ENCODE measurements around the gene SNX27. TPM values are rescaled to one million over a fixed set of nuclear protein-coding genes. Genes with fewer than 3 reads are reported as not detected.

Gene SNX27
- total RNA-seq, 3 donors from 2014 or later (not counting 1 experiment from before 2014, with no cell fraction given), result 17.8 to 25.0 (median 23.7) TPM

DNA sequence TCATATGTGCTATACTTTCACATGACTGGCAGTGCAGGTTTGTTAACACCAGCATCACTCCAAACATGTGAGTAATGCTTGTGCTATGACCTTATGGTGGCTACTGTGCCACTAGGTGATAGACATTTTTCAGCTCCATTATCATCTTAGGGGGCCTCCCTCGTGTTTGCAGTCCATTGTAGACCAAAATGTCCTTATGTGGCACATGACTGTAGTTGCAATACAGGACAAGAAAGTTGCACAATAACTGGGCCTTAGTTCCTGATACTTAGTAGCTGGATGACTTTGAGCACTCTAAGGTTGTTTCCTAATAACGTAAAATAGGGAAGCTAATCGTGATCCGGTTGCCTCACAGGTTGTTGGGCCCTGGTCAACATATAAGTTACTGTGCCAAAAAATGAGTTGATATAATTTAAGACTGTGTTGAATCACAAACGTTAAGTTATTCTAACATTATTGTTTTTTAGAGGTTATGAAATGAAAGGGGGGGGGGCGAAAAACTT is 511 bp upstream of the SNX27 start:
- peak overlapping the region; percentile 9 for H3K27ac ChIP-seq (ENCODE audit: low read length)

GRCh38 chr1:151612501-151613281 is 841 bp downstream of the SNX27 start:
- WGBS (ENCODE audit: insufficient coverage), result 3% methylated on average over 44 of the region's 44 CpGs
- H3K27ac Mint-ChIP-seq, result peak overlapping the region; percentile 76 to 91
- peak overlapping the region; percentile 47 for H3K4me3 ChIP-seq (ENCODE audit: low read length)
- no peaks in the 10 kb centered on the region for H3K9me3 ChIP-seq (ENCODE audit: control insufficient read depth, insufficient read depth, low read length)
- TF ChIP-seq CTCF (IDR thresholded peaks at IDR 0.05), result no peak
- no peaks in the 10 kb centered on the region for H3K27me3 ChIP-seq (ENCODE audit: control insufficient read depth, insufficient read depth, low read length)
- H3K27me3 Mint-ChIP-seq (ENCODE audit: low read depth in 2 of 2), result peaks cover 7% of the 10 kb centered on the region in 2 donors
- H3K36me3 Mint-ChIP-seq, result no peaks in the 10 kb centered on the region
- H3K9me3 Mint-ChIP-seq, result no peaks in the 10 kb centered on the region
- H3K36me3 ChIP-seq (ENCODE audit: control insufficient read depth, insufficient read depth, low read length), result peaks cover 5% of the 10 kb centered on the region
- peak overlapping the region; percentile 96 for H3K4me3 Mint-ChIP-seq
- intact Hi-C loops (cut with micrococcal nuclease), result no loop called here
- peak in 1 of 3 donors; percentile 10 for ATAC-seq
- H3K4me1 ChIP-seq (ENCODE audit: control insufficient read depth, insufficient read depth, low read length), result peaks cover 12% of the 10 kb centered on the region
- H3K27ac ChIP-seq (ENCODE audit: low read length), result no peak overlapping the region
- H3K4me1 Mint-ChIP-seq, result peaks cover 24 to 25% of the 10 kb centered on the region in 2 donors
- peak in 1 of 2 donors; percentile 54 for DNase-seq

More for the DNA sequence above, 511 bp upstream of the SNX27 start:
- Mint-ChIP-seq H3K9me3 (no peaks in the 10 kb centered on the region), H3K36me3 (no peaks in the 10 kb centered on the region), H3K4me3 (peak overlapping the region; percentile 96), H3K27me3 (ENCODE audit: low read depth in 2 of 2) (peaks cover 7 to 14% of the 10 kb centered on the region in 2 donors), H3K27ac (peak overlapping the region; percentile 71 to 91), H3K4me1 (peaks cover 24 to 25% of the 10 kb centered on the region in 2 donors)
- Histone ChIP-seq H3K4me3 (ENCODE audit: low read length) (no peak overlapping the region), H3K4me1 (ENCODE audit: control insufficient read depth, insufficient read depth, low read length) (peaks cover 12% of the 10 kb centered on the region), H3K36me3 (ENCODE audit: control insufficient read depth, insufficient read depth, low read length) (peaks cover 5% of the 10 kb centered on the region), H3K27me3 (ENCODE audit: control insufficient read depth, insufficient read depth, low read length) (no peaks in the 10 kb centered on the region), H3K9me3 (ENCODE audit: control insufficient read depth, insufficient read depth, low read length) (no peaks in the 10 kb centered on the region)
- DNase-seq (peak in 1 of 2 donors; percentile 32), ATAC-seq (peak in 1 of 3 donors; percentile 50)
- no peak for TF ChIP-seq CTCF (IDR thresholded peaks at IDR 0.05)
- WGBS (ENCODE audit: insufficient coverage), result 18% methylated on average over 5 of the region's 6 CpGs
- intact Hi-C loops (cut with micrococcal nuclease), result no loop called here

GRCh38 chr1:151613282-151613780 is 1.5 kb downstream of the SNX27 start:
- Histone ChIP-seq H3K9me3 (ENCODE audit: control insufficient read depth, insufficient read depth, low read length) (no peaks in the 10 kb centered on the region), H3K4me1 (ENCODE audit: control insufficient read depth, insufficient read depth, low read length) (peaks cover 12% of the 10 kb centered on the region), H3K27ac (ENCODE audit: low read length) (no peak overlapping the region), H3K36me3 (ENCODE audit: control insufficient read depth, insufficient read depth, low read length) (peaks cover 5% of the 10 kb centered on the region), H3K27me3 (ENCODE audit: control insufficient read depth, insufficient read depth, low read length) (no peaks in the 10 kb centered on the region), H3K4me3 (ENCODE audit: low read length) (no peak overlapping the region)
- Mint-ChIP-seq H3K4me3 (peak overlapping the region; percentile 96), H3K4me1 (peaks cover 24 to 25% of the 10 kb centered on the region in 2 donors), H3K36me3 (no peaks in the 10 kb centered on the region), H3K27ac (peak overlapping the region; percentile 76 to 91), H3K9me3 (no peaks in the 10 kb centered on the region), H3K27me3 (ENCODE audit: low read depth in 2 of 2) (peaks cover 3 to 4% of the 10 kb centered on the region in 2 donors)
- 79% methylated on average over 9 of the region's 9 CpGs for WGBS (ENCODE audit: insufficient coverage)
- intact Hi-C loops (cut with micrococcal nuclease), result no loop called here
- no peak for DNase-seq
- no peak for ATAC-seq
- TF ChIP-seq CTCF (IDR thresholded peaks at IDR 0.05), result no peak

Measured in natural killer cell (primary cell).